Upper lobe of left lung (tissue), 4 donors: Measurements from ENCODE around the gene TMEM165.

Experiments used
- POLR2A ChIP-seq, 4 donors: fragments of 450-650 bp; IDR thresholded peaks; one replicate each; pipeline ENCODE4 v1.5.1; 2016 to 2017; ENCODE audit warnings: antibody characterized with exemption in 4 of 4, mild to moderate bottlenecking in 2 of 4
- POLR2AphosphoS5 ChIP-seq, 2 donors: sonication (generic); formaldehyde crosslinking; IDR thresholded peaks; one replicate each; pipeline ENCODE4 v1.5.1; 2017; ENCODE audit warnings: antibody characterized with exemption in 2 of 2
- TF ChIP-seq, protein P1 (sequence below), 6 experiments: fragments of 450-650 bp in 4 of 6; fragments of 200-600 bp in 2 of 6; sonication (generic) in 2 of 6; IDR thresholded peaks; one replicate each; pipeline ENCODE4 v1.5.1; 2016 to 2019; ENCODE audit warnings: antibody characterized with exemption in 6 of 6

DNA sequence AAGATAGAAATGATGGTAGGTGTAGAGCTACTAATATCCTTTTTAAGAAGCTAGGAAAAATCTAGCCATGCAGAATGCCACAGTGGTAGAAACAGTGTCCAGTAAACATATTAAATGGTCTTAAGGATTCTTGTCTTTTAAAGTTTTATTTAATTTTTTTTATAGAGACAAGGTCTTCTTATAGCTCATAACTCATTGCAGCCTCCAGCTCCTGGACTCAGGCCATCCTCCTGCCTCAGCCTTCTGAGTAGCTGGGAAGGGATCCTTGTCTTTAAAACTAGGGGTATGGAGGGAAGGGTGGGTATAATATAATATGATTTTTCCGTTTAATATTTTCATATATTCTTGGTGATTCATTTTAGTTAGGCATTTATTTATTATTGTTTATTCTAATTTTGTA is 3.8 kb downstream of the TMEM165 start:
- no peak for TF ChIP-seq POLR2A (IDR thresholded peaks at IDR 0.05)
- TF ChIP-seq, protein P1, sequence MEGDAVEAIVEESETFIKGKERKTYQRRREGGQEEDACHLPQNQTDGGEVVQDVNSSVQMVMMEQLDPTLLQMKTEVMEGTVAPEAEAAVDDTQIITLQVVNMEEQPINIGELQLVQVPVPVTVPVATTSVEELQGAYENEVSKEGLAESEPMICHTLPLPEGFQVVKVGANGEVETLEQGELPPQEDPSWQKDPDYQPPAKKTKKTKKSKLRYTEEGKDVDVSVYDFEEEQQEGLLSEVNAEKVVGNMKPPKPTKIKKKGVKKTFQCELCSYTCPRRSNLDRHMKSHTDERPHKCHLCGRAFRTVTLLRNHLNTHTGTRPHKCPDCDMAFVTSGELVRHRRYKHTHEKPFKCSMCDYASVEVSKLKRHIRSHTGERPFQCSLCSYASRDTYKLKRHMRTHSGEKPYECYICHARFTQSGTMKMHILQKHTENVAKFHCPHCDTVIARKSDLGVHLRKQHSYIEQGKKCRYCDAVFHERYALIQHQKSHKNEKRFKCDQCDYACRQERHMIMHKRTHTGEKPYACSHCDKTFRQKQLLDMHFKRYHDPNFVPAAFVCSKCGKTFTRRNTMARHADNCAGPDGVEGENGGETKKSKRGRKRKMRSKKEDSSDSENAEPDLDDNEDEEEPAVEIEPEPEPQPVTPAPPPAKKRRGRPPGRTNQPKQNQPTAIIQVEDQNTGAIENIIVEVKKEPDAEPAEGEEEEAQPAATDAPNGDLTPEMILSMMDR (IDR thresholded peaks at IDR 0.05), result no peak
- TF ChIP-seq POLR2AphosphoS5 (IDR thresholded peaks at IDR 0.05), result no peak
